ENCODE measurements around the gene RHCE. TPM values are rescaled to one million over a fixed set of nuclear protein-coding genes. Genes with fewer than 3 reads are reported as not detected.

RHCE gene
- total RNA-seq, 4 donors from 2014 or later = not detected

GRCh38 chr1:25432749-25433388 is 12.2 kb upstream of the RHCE start:
- TF ChIP-seq CTCF (IDR thresholded peaks at IDR 0.05; ENCODE audit: low read depth) = no peak

- TF ChIP-seq CTCF (IDR thresholded peaks at IDR 0.05; ENCODE audit: low read depth) = no peak
Observed at GRCh38 chr1:25431955-25432719, 11.5 kb upstream of the RHCE start.

- no peak for TF ChIP-seq CTCF (IDR thresholded peaks at IDR 0.05; ENCODE audit: low read depth)
Observed at GRCh38 chr1:25430967-25431881, 10.6 kb upstream of the RHCE start.

- TF ChIP-seq CTCF (IDR thresholded peaks at IDR 0.05; ENCODE audit: low read depth) = no peak
Observed at GRCh38 chr1:25430073-25430966, 9.7 kb upstream of the RHCE start, which contains the start of gene MACO1. Gene MACO1 (plus strand): TSS chr1:25430897. CDS start chr1:25431099, 202 bp downstream.

GRCh38 chr1:25428475-25429166 is 8.0 kb upstream of the RHCE start:
- TF ChIP-seq CTCF (IDR thresholded peaks at IDR 0.05; ENCODE audit: low read depth) = no peak

- no peak for TF ChIP-seq CTCF (IDR thresholded peaks at IDR 0.05; ENCODE audit: low read depth)
Observed at GRCh38 chr1:25427696-25428095, 7.1 kb upstream of the RHCE start.
